IgD-negative memory B cell (primary cell): ENCODE results near the gene TRIM25. TPM values are rescaled to one million over a fixed set of nuclear protein-coding genes. Genes with fewer than 3 reads are reported as not detected.

Experiments
- polyA plus RNA-seq: library from polyadenylated mRNA; unstranded; fragments of 300-500 nt; fragmentation: Illumina TruSeq; gene quantifications from one replicate; pipeline ENCODE4 v1.2.3, GENCODE V29; 2021

Gene TRIM25
- polyA plus RNA-seq, 1 donor from 2014 or later: 14.0 TPM

Other genes starting within 250 kb of the TRIM25 start
- gene C17orf67, start 80.1 kb downstream of the TRIM25 start, polyA plus RNA-seq: 2.1 TPM
- gene DGKE, start 79.9 kb downstream of the TRIM25 start, polyA plus RNA-seq: 6.2 TPM
- 18.5 TPM for gene COIL, start 47.0 kb upstream of the TRIM25 start, polyA plus RNA-seq
- 131 TPM for gene SCPEP1, start 64.1 kb upstream of the TRIM25 start, polyA plus RNA-seq
- 21.4 TPM for gene AKAP1, start 171.2 kb upstream of the TRIM25 start, polyA plus RNA-seq